Ishikawa (cell line): ENCODE measurements around the gene SLC45A3.

Experiments
- CEBPB ChIP-seq: IDR thresholded peaks from 2 replicates; pipeline ENCODE4 v1.6.1; 2012
- CREB1 ChIP-seq: IDR thresholded peaks from 2 replicates; pipeline ENCODE4 v1.6.1; 2012; ENCODE audit warnings: low read depth
- EGR1 ChIP-seq: IDR thresholded peaks from 2 replicates; pipeline ENCODE4 v1.6.1; 2012
- EP300 ChIP-seq: IDR thresholded peaks from 2 replicates; pipeline ENCODE4 v1.6.1; 2012; ENCODE audit warnings: borderline replicate concordance
- FOXM1 ChIP-seq: IDR thresholded peaks from 2 replicates; pipeline ENCODE4 v1.6.1; 2012; ENCODE audit warnings: low read depth, borderline replicate concordance
- MAX ChIP-seq: IDR thresholded peaks from 2 replicates; pipeline ENCODE4 v1.6.1; 2012
- NFIC ChIP-seq: IDR thresholded peaks from 2 replicates; pipeline ENCODE4 v1.6.1; 2012
- RAD21 ChIP-seq: IDR thresholded peaks from 2 replicates; pipeline ENCODE4 v1.6.1; 2012; ENCODE audit warnings: low read depth
- REST ChIP-seq: IDR thresholded peaks from 2 replicates; pipeline ENCODE4 v1.6.1; 2012; ENCODE audit warnings: low read depth, mild to moderate bottlenecking
- TAF1 ChIP-seq: IDR thresholded peaks from 2 replicates; pipeline ENCODE4 v1.6.1; 2012; ENCODE audit warnings: low read depth, mild to moderate bottlenecking
- TCF12 ChIP-seq: IDR thresholded peaks from 2 replicates; pipeline ENCODE4 v1.6.1; 2012; ENCODE audit warnings: low read depth
- TEAD4 ChIP-seq: IDR thresholded peaks from 2 replicates; pipeline ENCODE4 v1.6.1; 2012
- YY1 ChIP-seq: IDR thresholded peaks from 2 replicates; pipeline ENCODE4 v1.6.1; 2012; ENCODE audit warnings: low read depth
- ZBTB7A ChIP-seq: IDR thresholded peaks from 2 replicates; pipeline ENCODE4 v1.6.1; 2012; ENCODE audit warnings: low read depth
- TF ChIP-seq, protein P1 (sequence below): IDR thresholded peaks from 2 replicates; pipeline ENCODE4 v1.6.1; 2012

The SLC45A3 gene

DNA sequence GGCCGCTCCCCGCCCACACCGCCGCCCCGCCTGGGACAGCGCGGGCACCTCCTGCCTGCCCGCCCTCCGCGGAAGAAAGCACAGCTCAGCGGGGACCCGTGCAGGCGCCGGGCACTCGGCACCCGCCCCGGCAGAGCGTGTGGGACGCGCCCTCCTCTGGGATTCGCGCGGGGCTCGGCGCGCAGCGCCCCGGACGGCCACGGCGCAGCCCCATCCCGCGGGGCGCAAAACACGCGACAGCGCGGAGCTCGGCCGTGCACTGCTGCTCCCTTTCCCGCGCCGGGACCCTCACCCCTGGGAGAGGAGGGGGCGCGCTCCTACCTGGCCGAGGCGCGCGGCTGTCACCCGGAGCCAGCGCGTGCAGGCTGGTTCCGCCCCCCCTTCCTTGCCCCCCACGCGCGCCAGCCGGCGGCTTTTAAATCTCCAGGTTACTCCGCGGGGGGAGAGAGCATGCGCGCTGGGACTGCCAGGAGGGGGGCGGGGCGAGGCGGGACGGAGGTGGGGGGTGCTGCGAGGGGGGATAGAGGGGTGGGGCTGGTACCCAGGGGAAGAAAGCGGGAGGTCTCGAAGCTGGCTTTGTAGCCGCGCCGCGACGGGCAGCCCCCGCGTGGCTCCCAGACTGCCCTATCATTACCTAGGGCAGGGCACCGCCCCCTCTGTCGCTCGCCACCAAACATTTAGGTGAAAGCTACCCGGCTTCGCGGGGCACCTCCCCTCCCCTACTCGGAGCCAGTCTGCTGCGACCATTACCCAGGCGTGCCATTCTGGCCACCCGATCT lies at the start of gene SLC45A3:
Gene SLC45A3, minus strand, starts transcription at position 437 of the 779 bp plus-strand sequence. CDS start 15,853 bp downstream, outside the sequence.
- TF ChIP-seq ZBTB7A: no peak; the same call in 1 of the 2 replicates
- TF ChIP-seq EGR1: no peak
- peak; percentile 26; the same call in 1 of the 2 replicates for TF ChIP-seq TAF1
- no peak; the same call in 1 of the 2 replicates for TF ChIP-seq REST
- TF ChIP-seq, protein P1, sequence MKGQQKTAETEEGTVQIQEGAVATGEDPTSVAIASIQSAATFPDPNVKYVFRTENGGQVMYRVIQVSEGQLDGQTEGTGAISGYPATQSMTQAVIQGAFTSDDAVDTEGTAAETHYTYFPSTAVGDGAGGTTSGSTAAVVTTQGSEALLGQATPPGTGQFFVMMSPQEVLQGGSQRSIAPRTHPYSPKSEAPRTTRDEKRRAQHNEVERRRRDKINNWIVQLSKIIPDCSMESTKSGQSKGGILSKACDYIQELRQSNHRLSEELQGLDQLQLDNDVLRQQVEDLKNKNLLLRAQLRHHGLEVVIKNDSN: no peak
- TF ChIP-seq MAX: peak; percentile 55
- TF ChIP-seq FOXM1: peak; percentile 50; the same call in 1 of the 2 replicates
- no peak for TF ChIP-seq EP300

DNA sequence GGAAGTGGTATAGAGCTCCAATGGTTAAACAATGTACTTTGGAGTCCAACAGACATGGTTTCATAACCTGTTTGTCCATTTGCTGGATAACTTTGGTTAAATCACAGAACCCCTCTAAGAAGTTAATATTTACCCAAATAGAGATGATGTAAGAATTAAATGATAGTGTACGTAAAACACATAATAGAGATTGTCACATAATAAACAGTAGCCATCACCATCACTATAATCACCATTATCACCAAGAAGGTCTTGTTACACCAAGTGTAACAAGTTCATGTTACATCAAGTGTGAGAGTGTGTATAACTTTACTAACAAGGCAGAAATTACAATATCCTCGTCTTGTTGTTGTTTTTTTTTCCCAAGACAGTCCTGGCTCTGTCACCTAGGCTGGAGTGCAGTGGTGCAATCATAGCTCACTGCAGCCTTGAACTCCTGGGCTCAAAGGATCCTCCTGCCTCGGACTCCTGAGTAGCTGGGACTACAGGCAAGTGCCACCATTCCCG lies 46.4 kb upstream of the SLC45A3 start:
- TF ChIP-seq REST (no peak), TAF1 (no peak), EP300 (no peak), FOXM1 (no peak), CEBPB (no peak), CREB1 (no peak), ZBTB7A (no peak), RAD21 (no peak), YY1 (no peak), EGR1 (no peak), TCF12 (no peak), NFIC (no peak), TEAD4 (no peak), MAX (no peak)
- TF ChIP-seq, protein P1: no peak

GRCh38 chr1:205725514-205725913 lies 45.2 kb upstream of the SLC45A3 start:
- TF ChIP-seq EP300: no peak
- no peak for TF ChIP-seq FOXM1
- no peak for TF ChIP-seq EGR1
- TF ChIP-seq REST: no peak
- TF ChIP-seq ZBTB7A: no peak
- TF ChIP-seq CEBPB: no peak
- TF ChIP-seq YY1: no peak
- no peak for TF ChIP-seq TEAD4
- no peak for TF ChIP-seq TCF12
- TF ChIP-seq, protein P1: no peak
- no peak for TF ChIP-seq RAD21
- no peak for TF ChIP-seq CREB1
- no peak for TF ChIP-seq TAF1
- TF ChIP-seq MAX: no peak
- TF ChIP-seq NFIC: no peak
